Neural progenitor cell (in vitro differentiated cells): Measurements from ENCODE around the gene ANKRD11.

ENCODE experiments used
- CTCF ChIP-seq: fragments of 200-600 bp; sonication (generic); IDR thresholded peaks from 2 replicates; pipeline ENCODE4 v1.5.1; 2017; ENCODE audit warnings: antibody characterized with exemption, mild to moderate bottlenecking
- EZH2 ChIP-seq: fragments of 200-600 bp; sonication (generic); IDR thresholded peaks from 2 replicates; pipeline ENCODE4 v1.6.1; 2017; ENCODE audit warnings: antibody characterized with exemption, mild to moderate bottlenecking, moderate library complexity
- EZH2phosphoT487 ChIP-seq: fragments of 200-600 bp; sonication (generic); IDR thresholded peaks from 2 replicates; pipeline ENCODE4 v1.6.1; 2017; ENCODE audit warnings: antibody characterized with exemption

- no peak for TF ChIP-seq CTCF
- TF ChIP-seq EZH2: no peak
- TF ChIP-seq EZH2phosphoT487: no peak
Observed at GRCh38 chr16:89330177-89330856, 160.0 kb downstream of the ANKRD11 start.
